DOHH2 (cell line): ENCODE results near the gene CXorf58.

Experiments used
- EZH2phosphoT487 ChIP-seq: fragments of 200-600 bp; sonication (generic); IDR thresholded peaks from 2 replicates; pipeline ENCODE4 v1.6.1; 2017; ENCODE audit warnings: borderline replicate concordance, mild to moderate bottlenecking, antibody characterized with exemption, low read length, moderate library complexity, mixed read lengths
- TF ChIP-seq, protein P1 (sequence below): fragments of 200-600 bp; sonication (generic); IDR thresholded peaks from one replicate; pipeline ENCODE4 v1.5.1; 2014; ENCODE audit warnings: antibody characterized with exemption, mild to moderate bottlenecking, low read depth, low read length; ENCODE audit not compliant: poor library complexity, severe bottlenecking

- TF ChIP-seq, protein P1, sequence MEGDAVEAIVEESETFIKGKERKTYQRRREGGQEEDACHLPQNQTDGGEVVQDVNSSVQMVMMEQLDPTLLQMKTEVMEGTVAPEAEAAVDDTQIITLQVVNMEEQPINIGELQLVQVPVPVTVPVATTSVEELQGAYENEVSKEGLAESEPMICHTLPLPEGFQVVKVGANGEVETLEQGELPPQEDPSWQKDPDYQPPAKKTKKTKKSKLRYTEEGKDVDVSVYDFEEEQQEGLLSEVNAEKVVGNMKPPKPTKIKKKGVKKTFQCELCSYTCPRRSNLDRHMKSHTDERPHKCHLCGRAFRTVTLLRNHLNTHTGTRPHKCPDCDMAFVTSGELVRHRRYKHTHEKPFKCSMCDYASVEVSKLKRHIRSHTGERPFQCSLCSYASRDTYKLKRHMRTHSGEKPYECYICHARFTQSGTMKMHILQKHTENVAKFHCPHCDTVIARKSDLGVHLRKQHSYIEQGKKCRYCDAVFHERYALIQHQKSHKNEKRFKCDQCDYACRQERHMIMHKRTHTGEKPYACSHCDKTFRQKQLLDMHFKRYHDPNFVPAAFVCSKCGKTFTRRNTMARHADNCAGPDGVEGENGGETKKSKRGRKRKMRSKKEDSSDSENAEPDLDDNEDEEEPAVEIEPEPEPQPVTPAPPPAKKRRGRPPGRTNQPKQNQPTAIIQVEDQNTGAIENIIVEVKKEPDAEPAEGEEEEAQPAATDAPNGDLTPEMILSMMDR, result no peak
- no peak for TF ChIP-seq EZH2phosphoT487
These were observed 45.4 kb downstream of the CXorf58 start for GRCh38 chrX:23952984-23953907.
